CD4-positive, alpha-beta memory T cell (primary cell): ENCODE measurements around the gene FAM20C. TPM values are rescaled to one million over a fixed set of nuclear protein-coding genes. Genes with fewer than 3 reads are reported as not detected.

Experiments
- CTCF ChIA-PET: fragments of 350-600 bp; sonication (Branson Sonifier 250); formaldehyde crosslinking; loops from one replicate; lab custom pipeline; 2021; ENCODE audit warnings: inconsistent platforms; ENCODE audit not compliant: partially characterized antibody; lab: Charles Lee
- POLR2A ChIA-PET: fragments of 350-600 bp; sonication (Branson Sonifier 250); formaldehyde crosslinking; loops from one replicate; lab custom pipeline; 2021; ENCODE audit not compliant: partially characterized antibody; lab: Charles Lee
- DNase-seq, 5 donors: peaks; one replicate each; pipeline versions ENCODE4 v3.0.0 to v3.0.0-alpha.2; 2020 to 2022; ENCODE audit warnings: mixed read lengths in 1 of 5
- H3K27ac ChIP-seq: one replicate; pipeline ENCODE4 v1.7.0; 2013; ENCODE audit warnings: low read depth, low read length
- H3K27me3 ChIP-seq: 2 replicates; pipeline ENCODE4 v1.7.0; 2013; ENCODE audit warnings: mild to moderate bottlenecking, low read length, moderate library complexity; ENCODE audit not compliant: insufficient read depth
- H3K36me3 ChIP-seq: 2 replicates; pipeline ENCODE4 v1.7.0; 2013; ENCODE audit warnings: mild to moderate bottlenecking, low read length, moderate library complexity; ENCODE audit not compliant: insufficient read depth
- H3K4me1 ChIP-seq: 2 replicates; pipeline ENCODE4 v1.7.0; 2013; ENCODE audit warnings: mild to moderate bottlenecking, low read length, moderate library complexity; ENCODE audit not compliant: insufficient read depth
- H3K4me3 ChIP-seq, 2 donors: one replicate each; pipeline ENCODE4 v1.7.0; 2013; ENCODE audit warnings: low read length in 2 of 2, mild to moderate bottlenecking in 1 of 2
- H3K9me3 ChIP-seq, 2 donors: one replicate each; pipeline ENCODE4 v1.7.0; 2013; ENCODE audit warnings: low read length in 2 of 2, control low read depth in 1 of 2; ENCODE audit not compliant: control insufficient read depth in 1 of 2
- H3K27ac Mint-ChIP-seq, 7 donors: one replicate each; pipeline ENCODE4 v1.8.0; 2020 to 2021; ENCODE audit warnings: mixed read lengths in 7 of 7, mild to moderate bottlenecking in 6 of 7, inconsistent platforms in 3 of 7, moderate library complexity in 3 of 7
- H3K27me3 Mint-ChIP-seq, 2 donors: one replicate each; pipeline ENCODE4 v1.8.0; 2020 to 2021; ENCODE audit warnings: mixed read lengths in 2 of 2
- H3K36me3 Mint-ChIP-seq, 2 donors: one replicate each; pipeline ENCODE4 v1.8.0; 2020 to 2021; ENCODE audit warnings: mixed read lengths in 2 of 2, inconsistent platforms in 1 of 2, mild to moderate bottlenecking in 1 of 2
- H3K4me1 Mint-ChIP-seq, 4 donors: one replicate each; pipeline ENCODE4 v1.8.0; 2020 to 2021; ENCODE audit warnings: mixed read lengths in 4 of 4, mild to moderate bottlenecking in 1 of 4
- H3K4me3 Mint-ChIP-seq, 8 donors: one replicate each; pipeline ENCODE4 v1.8.0; 2020 to 2021; ENCODE audit warnings: mixed read lengths in 8 of 8, mild to moderate bottlenecking in 7 of 8, moderate library complexity in 6 of 8, inconsistent platforms in 3 of 8
- H3K9me3 Mint-ChIP-seq, 8 donors: one replicate each; pipeline ENCODE4 v1.8.0; 2020 to 2021; ENCODE audit warnings: mixed read lengths in 8 of 8, mild to moderate bottlenecking in 5 of 8, inconsistent platforms in 3 of 8, moderate library complexity in 1 of 8
- intact Hi-C: fragments of 100-400 bp; cut with micrococcal nuclease; formaldehyde crosslinking; loops from one replicate; pipeline ENCODE4 v1.15.1; 2023
- polyA plus RNA-seq, 2 donors: library from polyadenylated mRNA; unstranded; fragments of 300-500 nt; fragmentation: Illumina TruSeq; gene quantifications; one replicate each; pipeline ENCODE4 v1.2.3, GENCODE V29; 2021
- total RNA-seq, 2 experiments: library from RNA; stranded (reverse); gene quantifications; one replicate each; pipeline ENCODE4 v1.2.3, GENCODE V29; 2021

FAM20C gene
- total and polyA plus RNA-seq, 4 experiments from 2014 or later: 4.7 to 7.8 TPM; not detected in 2

DNA sequence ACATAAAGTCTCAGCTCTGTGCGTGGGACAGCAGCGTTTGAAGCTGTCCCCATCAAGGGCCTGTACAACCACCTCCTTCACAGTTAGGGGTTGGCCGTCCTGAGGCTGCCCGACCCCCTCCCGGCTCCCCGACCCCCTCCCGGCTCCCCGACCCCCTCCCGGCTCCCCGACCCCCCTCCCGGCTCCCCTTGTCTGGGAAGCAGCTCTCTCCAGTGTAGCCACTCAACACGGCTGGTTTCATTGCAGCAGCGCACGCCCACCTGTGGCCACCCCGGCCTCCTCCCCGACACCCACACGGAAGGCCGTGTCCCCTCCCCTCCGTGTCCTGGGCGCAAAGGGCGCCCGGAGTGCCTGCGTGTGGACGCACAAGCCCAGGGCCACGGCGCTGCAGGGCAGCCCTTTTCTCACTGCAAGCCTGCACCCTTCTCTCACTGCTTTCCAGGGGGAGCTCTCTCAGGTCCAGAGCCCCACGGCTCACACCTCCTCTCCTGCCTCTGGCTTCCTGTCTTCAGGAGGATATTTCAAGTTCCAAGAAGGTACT lies 20.9 kb upstream of the FAM20C start:
- Histone ChIP-seq H3K27me3 (no peaks in the 10 kb centered on the region), H3K4me3 (no peak overlapping the region), H3K36me3 (no peaks in the 10 kb centered on the region), H3K9me3 (no peaks in the 10 kb centered on the region), H3K4me1 (no peaks in the 10 kb centered on the region), H3K27ac (no peak overlapping the region)
- no peaks in the 10 kb centered on the region for H3K4me1 Mint-ChIP-seq
- intact Hi-C loops: no loop called here
- ChIA-PET CTCF (no interaction called here), POLR2A (no interaction called here)
- H3K9me3 Mint-ChIP-seq: no peaks in the 10 kb centered on the region
- peaks cover 9 to 24% of the 10 kb centered on the region in 2 donors for H3K27me3 Mint-ChIP-seq
- no peaks in the 10 kb centered on the region for H3K36me3 Mint-ChIP-seq
- no peak overlapping the region for H3K4me3 Mint-ChIP-seq
- no peak overlapping the region for H3K27ac Mint-ChIP-seq
- DNase-seq: no peak

DNA sequence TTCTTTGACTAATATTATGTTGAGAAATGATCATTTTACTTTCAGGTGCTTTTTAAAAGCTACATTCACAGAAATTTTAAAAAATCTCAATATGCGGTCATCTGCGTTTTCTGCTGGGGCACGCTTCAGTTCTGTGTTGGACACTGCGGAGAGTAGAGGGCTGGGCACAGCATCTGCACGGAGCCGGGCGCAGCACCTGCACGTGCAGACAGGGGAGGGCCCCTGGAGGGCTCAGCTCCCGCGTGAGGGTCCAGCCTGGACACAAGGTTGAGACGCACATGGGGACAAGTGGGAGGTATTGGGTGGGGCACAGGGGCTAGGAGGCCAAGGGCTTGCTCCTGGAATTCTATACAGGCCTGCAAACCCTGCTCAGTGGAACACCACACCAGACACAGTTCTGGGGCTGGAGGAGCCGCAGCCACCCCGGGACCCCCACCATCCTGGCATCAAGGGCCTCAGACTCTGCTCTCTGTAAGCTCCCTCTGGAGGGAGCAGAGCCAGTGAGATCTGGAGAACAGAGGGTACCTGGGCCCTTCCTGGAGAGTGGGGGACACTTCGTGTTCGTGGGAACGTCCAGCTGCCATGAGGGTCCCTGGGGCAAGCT lies 20.4 kb upstream of the FAM20C start:
- H3K9me3 ChIP-seq: no peaks in the 10 kb centered on the region
- Mint-ChIP-seq H3K27me3 (peaks cover 9 to 24% of the 10 kb centered on the region in 2 donors), H3K36me3 (no peaks in the 10 kb centered on the region), H3K4me3 (no peak overlapping the region), H3K4me1 (no peaks in the 10 kb centered on the region), H3K27ac (no peak overlapping the region), H3K9me3 (no peaks in the 10 kb centered on the region)
- POLR2A ChIA-PET: no interaction called here
- no peaks in the 10 kb centered on the region for H3K27me3 ChIP-seq
- DNase-seq: no peak
- CTCF ChIA-PET: no interaction called here
- intact Hi-C loops: no loop called here
- H3K4me3 ChIP-seq: no peak overlapping the region
- H3K4me1 ChIP-seq: no peaks in the 10 kb centered on the region
- no peak overlapping the region for H3K27ac ChIP-seq
- no peaks in the 10 kb centered on the region for H3K36me3 ChIP-seq

DNA sequence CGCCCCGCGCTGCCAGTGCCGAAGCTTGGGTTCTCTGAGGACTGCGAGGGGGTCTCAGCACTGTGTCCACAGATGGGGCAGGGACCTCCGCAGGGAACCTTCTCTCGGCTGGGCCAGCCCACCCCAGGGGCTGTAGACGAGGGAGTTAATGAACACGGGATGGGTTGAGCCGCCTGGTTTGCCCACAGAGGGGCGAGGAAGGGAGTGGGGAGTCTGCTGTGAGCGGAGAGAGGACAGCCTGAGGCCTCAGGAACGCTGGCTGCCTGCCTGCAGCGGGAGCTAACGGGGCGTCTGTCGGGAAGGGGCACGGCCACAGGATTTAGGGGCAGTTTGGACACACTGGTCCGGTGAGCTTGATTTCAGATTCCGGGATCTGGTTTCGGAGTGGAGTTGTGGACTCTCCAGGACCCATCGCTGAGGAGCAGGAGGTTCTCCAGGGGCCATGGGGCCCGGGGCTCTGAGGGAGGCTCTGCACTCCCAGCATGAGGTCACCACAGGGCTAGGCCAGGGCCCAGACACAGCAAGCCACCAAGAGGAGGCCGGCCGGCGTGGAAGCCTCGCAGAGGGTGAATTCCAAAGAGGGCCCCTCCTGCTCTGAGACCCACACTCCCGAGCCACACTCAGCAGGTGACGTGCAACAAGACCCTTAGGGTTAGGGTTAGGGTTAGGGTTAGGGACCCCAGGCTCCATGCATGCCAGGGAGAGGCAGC lies 19.0 kb upstream of the FAM20C start:
- Histone ChIP-seq H3K36me3 (no peaks in the 10 kb centered on the region), H3K27ac (no peak overlapping the region), H3K9me3 (no peaks in the 10 kb centered on the region), H3K4me3 (no peak overlapping the region), H3K4me1 (no peaks in the 10 kb centered on the region), H3K27me3 (no peaks in the 10 kb centered on the region)
- peaks cover 3 to 19% of the 10 kb centered on the region in 2 donors for H3K27me3 Mint-ChIP-seq
- no peak overlapping the region for H3K27ac Mint-ChIP-seq
- H3K4me1 Mint-ChIP-seq: no peaks in the 10 kb centered on the region
- POLR2A ChIA-PET: no interaction called here
- no peak overlapping the region for H3K4me3 Mint-ChIP-seq
- H3K36me3 Mint-ChIP-seq: no peaks in the 10 kb centered on the region
- CTCF ChIA-PET: no interaction called here
- intact Hi-C loops: no loop called here
- H3K9me3 Mint-ChIP-seq: peaks cover 0 to 2% (median 0%) of the 10 kb centered on the region in 8 donors
- no peak for DNase-seq

- H3K27me3 Mint-ChIP-seq: peaks cover 3 to 15% of the 10 kb centered on the region in 2 donors
- no peaks in the 10 kb centered on the region for H3K27me3 ChIP-seq
- no peak overlapping the region for H3K27ac Mint-ChIP-seq
- intact Hi-C loops: no loop called here
- ChIA-PET POLR2A (interaction anchor here (0.6 kb wide), 1 partner anchor 485 kb away, joined by 4 read pairs; no protein-coding TSS in a partner anchor), CTCF (no interaction called here)
- no peak for DNase-seq
- no peak overlapping the region for H3K27ac ChIP-seq
- H3K4me1 ChIP-seq: no peaks in the 10 kb centered on the region
- no peaks in the 10 kb centered on the region for H3K9me3 ChIP-seq
- H3K9me3 Mint-ChIP-seq: peaks cover 0 to 2% (median 0%) of the 10 kb centered on the region in 8 donors
- H3K4me3 Mint-ChIP-seq: no peak overlapping the region
- H3K36me3 Mint-ChIP-seq: no peaks in the 10 kb centered on the region
- no peaks in the 10 kb centered on the region for H3K4me1 Mint-ChIP-seq
- no peak overlapping the region for H3K4me3 ChIP-seq
- no peaks in the 10 kb centered on the region for H3K36me3 ChIP-seq
Observed at GRCh38 chr7:174716-175115, 17.7 kb upstream of the FAM20C start.

- DNase-seq: no peak
- Histone ChIP-seq H3K4me1 (no peaks in the 10 kb centered on the region), H3K4me3 (no peak overlapping the region), H3K36me3 (no peaks in the 10 kb centered on the region), H3K27me3 (no peaks in the 10 kb centered on the region), H3K9me3 (no peaks in the 10 kb centered on the region), H3K27ac (no peak overlapping the region)
- ChIA-PET POLR2A (no interaction called here), CTCF (no interaction called here)
- intact Hi-C loops: no loop called here
- no peak overlapping the region for H3K4me3 Mint-ChIP-seq
- no peaks in the 10 kb centered on the region for H3K4me1 Mint-ChIP-seq
- H3K27me3 Mint-ChIP-seq: peaks cover 0 to 8% of the 10 kb centered on the region in 2 donors
- peaks cover 0 to 2% (median 0%) of the 10 kb centered on the region in 8 donors for H3K9me3 Mint-ChIP-seq
- H3K27ac Mint-ChIP-seq: no peak overlapping the region
- H3K36me3 Mint-ChIP-seq: no peaks in the 10 kb centered on the region
Observed at GRCh38 chr7:175955-176354, 16.4 kb upstream of the FAM20C start.

- CTCF ChIA-PET: no interaction called here
- POLR2A ChIA-PET: no interaction called here
- Mint-ChIP-seq H3K9me3 (peaks cover 0 to 2% (median 0%) of the 10 kb centered on the region in 8 donors), H3K27me3 (peaks cover 0 to 8% of the 10 kb centered on the region in 2 donors), H3K27ac (no peak overlapping the region), H3K4me3 (no peak overlapping the region), H3K36me3 (no peaks in the 10 kb centered on the region), H3K4me1 (no peaks in the 10 kb centered on the region)
- Histone ChIP-seq H3K27me3 (no peaks in the 10 kb centered on the region), H3K27ac (no peak overlapping the region), H3K36me3 (no peaks in the 10 kb centered on the region), H3K9me3 (no peaks in the 10 kb centered on the region), H3K4me3 (no peak overlapping the region), H3K4me1 (no peaks in the 10 kb centered on the region)
- no peak for DNase-seq
- intact Hi-C loops: no loop called here
Observed at GRCh38 chr7:176381-176780, 16.0 kb upstream of the FAM20C start.

DNA sequence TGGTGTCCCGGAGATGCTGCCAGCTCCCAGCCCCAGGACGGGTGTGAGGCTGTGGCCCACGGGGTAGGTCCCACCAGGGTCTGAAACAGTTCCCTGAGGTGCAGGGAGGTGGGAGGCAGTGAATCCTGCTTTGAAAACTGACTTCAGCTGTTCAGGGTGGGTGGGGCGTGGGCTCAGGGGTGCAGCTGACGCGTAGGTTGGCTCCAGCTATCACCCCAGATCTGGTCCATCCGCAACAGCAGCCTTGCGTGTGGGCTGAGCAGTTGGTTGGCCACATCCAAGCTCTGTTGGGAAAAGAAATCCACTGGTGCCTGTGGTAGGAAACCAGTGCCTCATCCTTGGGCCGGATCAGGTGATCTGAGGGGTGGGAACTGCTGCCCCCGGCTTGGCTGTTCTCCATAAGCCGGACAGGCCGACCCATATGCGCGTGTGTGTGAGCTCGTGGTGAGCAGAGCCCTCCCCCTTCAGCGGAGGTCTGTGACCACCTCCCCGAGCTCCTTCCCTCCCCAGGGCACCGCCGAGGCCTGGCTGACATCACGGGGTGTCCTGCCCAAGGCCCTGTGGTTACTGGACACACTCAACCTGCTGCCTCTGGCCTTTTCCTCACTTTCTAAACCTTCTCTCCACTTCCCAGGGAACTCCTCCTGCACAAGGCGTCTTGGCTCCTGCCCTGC lies 15.4 kb upstream of the FAM20C start:
- Histone ChIP-seq H3K36me3 (no peaks in the 10 kb centered on the region), H3K27me3 (no peaks in the 10 kb centered on the region), H3K4me1 (no peaks in the 10 kb centered on the region), H3K4me3 (no peak overlapping the region), H3K27ac (no peak overlapping the region), H3K9me3 (no peaks in the 10 kb centered on the region)
- intact Hi-C loops: no loop called here
- Mint-ChIP-seq H3K4me3 (no peak overlapping the region), H3K9me3 (peaks cover 0 to 2% (median 0%) of the 10 kb centered on the region in 8 donors), H3K27me3 (peaks cover 2 to 7% of the 10 kb centered on the region in 2 donors), H3K4me1 (no peaks in the 10 kb centered on the region), H3K27ac (no peak overlapping the region), H3K36me3 (no peaks in the 10 kb centered on the region)
- POLR2A ChIA-PET: no interaction called here
- no peak for DNase-seq
- CTCF ChIA-PET: no interaction called here
